AG09309 (cell line): ENCODE data around the gene XAF1.

Source experiments
- DNase-seq: peaks from one replicate; pipeline ENCODE4 v3.0.0-alpha.2; 2010; ENCODE audit warnings: low read depth
- H3K4me3 ChIP-seq: 2 replicates; pipeline ENCODE4 v1.5.1; 2011; ENCODE audit warnings: mild to moderate bottlenecking, low read depth, low read length, moderate library complexity; ENCODE audit not compliant: control insufficient read depth
- TF ChIP-seq, protein P1 (sequence below): IDR thresholded peaks from 2 replicates; pipeline ENCODE4 v1.5.1; 2011; ENCODE audit warnings: mild to moderate bottlenecking, low read depth, low read length, inconsistent platforms; ENCODE audit not compliant: insufficient read depth, control insufficient read depth; ENCODE audit errors: missing control alignments

Gene XAF1

DNA sequence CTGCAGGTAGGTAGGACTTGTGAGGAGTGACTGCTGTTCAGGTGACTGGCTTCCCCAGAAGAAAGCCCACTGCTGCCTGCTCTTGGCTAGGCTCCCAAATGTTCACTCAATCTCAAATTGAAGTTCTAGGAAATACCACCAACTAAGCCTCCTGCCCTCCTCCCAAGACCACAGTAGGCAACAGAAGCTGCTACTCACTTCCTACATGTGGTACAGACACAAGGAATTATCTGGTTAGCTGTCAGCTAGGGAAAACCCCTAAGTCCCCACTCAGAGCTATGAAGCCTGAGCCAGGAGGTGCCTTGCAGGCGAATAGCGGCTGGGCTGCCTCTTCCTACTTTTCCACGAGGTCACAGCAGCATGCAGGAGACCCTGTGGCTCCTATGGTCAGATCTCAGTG lies 25.0 kb downstream of the XAF1 start:
- H3K4me3 ChIP-seq, result no peak overlapping the region
- DNase-seq, result no peak

DNA sequence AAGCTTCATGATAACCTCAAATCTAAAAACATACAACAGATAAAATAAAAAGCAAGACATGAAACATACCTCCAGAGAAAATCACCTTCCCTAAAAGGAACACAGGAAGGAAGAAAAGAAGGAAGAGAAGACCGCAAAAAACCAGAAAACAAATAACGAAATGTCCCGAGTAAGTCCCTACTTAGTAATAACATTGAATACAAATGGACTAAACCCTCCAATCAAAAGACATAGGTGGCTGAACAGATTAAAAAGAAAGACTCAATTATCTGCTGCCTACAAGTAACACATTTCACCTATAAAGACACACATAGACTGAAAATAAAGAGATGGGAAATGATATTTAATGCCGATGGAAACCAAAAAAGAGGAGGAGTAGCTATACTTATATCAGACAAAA lies 26.4 kb downstream of the XAF1 start:
- no peak for DNase-seq
- TF ChIP-seq, protein P1, sequence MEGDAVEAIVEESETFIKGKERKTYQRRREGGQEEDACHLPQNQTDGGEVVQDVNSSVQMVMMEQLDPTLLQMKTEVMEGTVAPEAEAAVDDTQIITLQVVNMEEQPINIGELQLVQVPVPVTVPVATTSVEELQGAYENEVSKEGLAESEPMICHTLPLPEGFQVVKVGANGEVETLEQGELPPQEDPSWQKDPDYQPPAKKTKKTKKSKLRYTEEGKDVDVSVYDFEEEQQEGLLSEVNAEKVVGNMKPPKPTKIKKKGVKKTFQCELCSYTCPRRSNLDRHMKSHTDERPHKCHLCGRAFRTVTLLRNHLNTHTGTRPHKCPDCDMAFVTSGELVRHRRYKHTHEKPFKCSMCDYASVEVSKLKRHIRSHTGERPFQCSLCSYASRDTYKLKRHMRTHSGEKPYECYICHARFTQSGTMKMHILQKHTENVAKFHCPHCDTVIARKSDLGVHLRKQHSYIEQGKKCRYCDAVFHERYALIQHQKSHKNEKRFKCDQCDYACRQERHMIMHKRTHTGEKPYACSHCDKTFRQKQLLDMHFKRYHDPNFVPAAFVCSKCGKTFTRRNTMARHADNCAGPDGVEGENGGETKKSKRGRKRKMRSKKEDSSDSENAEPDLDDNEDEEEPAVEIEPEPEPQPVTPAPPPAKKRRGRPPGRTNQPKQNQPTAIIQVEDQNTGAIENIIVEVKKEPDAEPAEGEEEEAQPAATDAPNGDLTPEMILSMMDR, result no peak
- H3K4me3 ChIP-seq, result no peak overlapping the region

More for the DNA sequence above, 25.0 kb downstream of the XAF1 start:
- TF ChIP-seq, protein P1, result no peak

DNA sequence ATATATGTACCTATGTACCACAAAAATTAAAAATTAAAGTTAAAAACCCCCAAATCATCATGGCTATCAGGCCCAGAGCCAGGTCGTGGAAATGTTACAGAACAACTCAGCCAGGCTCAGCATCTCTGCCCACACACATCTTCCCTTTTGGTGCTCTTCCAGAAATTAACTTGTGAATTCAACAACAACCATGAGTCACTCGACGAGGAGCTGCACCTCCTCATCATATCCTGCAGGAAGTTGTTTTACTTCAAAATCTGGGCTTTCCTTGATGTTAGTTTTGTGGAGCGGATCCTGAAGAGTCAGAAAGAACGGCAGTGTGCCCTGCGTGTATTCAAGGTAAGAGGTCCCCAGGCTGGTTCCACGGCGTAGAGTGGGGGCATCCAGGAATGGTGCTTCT lies 30.8 kb downstream of the XAF1 start:
- peak; percentile 33 for DNase-seq
- TF ChIP-seq, protein P1, result no peak
- H3K4me3 ChIP-seq, result no peak overlapping the region

DNA sequence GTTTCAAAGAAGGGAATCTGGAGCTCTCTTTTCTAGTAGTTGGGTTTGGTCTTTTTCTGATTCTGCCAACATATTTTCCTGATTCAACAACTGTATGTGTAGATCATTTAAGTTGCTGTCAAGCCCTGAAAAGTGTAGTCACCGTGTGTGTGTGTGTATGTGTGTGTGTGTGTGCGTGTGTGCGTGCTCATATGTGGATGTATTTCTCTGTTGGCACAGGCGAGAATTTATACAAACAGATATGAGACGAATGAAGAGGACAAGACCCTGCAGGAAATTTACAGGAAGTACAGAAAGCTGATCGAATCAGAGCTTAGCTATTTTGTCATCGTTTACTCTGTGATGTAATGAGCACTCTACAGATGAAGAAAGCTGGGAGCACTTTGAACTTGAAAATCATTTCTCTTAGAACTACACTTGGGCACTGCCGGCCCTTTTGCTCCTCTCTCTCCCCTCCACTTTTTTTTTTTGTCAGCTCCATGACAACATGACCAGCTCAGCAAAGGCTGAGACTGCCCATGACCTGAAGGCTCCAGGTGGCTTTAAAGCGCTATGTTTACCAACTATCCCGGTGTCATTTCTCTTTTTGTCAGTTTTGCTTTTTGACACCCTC lies 31.3 kb downstream of the XAF1 start:
- TF ChIP-seq, protein P1, result no peak
- no peak overlapping the region for H3K4me3 ChIP-seq
- DNase-seq, result no peak

DNA sequence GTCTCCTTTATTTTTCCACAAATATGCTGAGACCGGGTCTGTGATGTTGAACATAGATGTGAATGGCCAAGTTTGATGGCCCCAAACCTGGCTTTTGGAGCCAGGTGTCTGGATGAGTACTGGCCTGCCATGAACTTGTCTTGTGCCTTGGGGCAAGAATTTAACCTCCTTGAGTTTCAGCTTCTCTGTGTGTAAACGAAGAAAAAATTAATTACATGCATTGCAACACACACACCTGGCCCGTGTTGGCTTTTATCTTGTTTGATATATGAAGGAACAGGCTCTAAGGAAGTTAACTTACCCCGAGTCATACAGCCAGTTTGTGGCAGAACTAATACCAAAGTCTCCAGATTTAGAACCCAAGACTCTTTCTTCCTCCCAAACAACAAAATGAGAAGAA lies 33.3 kb downstream of the XAF1 start:
- DNase-seq, result no peak
- TF ChIP-seq, protein P1, result no peak
- H3K4me3 ChIP-seq, result no peak overlapping the region

DNA sequence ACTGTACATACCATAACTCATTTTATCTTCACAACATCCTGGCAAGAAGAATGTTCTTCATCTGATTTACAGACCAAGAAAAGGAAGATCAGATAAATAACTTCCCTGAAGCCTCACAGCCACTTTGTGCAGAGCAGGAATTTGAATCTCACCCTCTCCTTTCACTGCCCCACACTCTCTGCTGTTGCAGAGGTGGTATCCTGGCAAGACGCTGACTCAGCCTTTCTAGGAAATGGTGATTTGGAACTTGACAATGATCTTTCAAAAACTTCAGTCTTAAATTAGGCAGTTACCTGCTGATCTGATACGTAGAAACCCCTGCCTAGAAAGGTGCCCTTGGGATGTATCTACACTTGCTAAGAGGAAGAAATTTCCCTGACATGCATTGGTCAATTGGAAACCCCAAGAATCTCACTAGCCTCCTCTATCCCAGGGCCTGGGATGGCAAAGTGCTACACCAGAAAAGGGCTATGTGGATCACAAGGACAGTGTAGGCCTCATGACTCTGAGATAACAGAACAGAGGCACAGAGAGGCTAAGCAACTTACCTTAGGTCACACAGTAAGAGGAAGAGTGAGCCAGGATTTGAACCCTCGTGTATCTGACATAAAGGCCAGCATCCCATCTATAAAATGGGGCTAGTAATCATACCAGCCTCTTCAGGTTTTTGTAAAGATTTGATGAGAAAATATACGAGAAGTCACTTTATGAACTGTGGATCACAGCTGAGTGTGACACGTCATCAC lies 38.1 kb downstream of the XAF1 start:
- TF ChIP-seq, protein P1, result no peak
- no peak overlapping the region for H3K4me3 ChIP-seq
- DNase-seq, result no peak
